H1 (cell line): ENCODE data around the gene PNMA3.

Source experiments
- BRCA1 ChIP-seq: IDR thresholded peaks from 2 replicates; pipeline ENCODE4 v1.6.1; 2012; ENCODE audit warnings: low read depth, low read length, improper control_type of control experiment
- CTCF ChIP-seq, 3 experiments: IDR thresholded peaks; 1 replicate in 2 of 3; 2 replicates in 1 of 3; pipeline versions ENCODE4 v1.5.1 to v1.6.1; 2011; ENCODE audit warnings: low read length in 3 of 3, mild to moderate bottlenecking in 3 of 3, inconsistent platforms in 2 of 3, low read depth in 1 of 3, moderate library complexity in 1 of 3; ENCODE audit not compliant: insufficient read depth in 1 of 3; ENCODE audit errors: control extremely low read depth in 1 of 3
- EGR1 ChIP-seq: IDR thresholded peaks from 2 replicates; pipeline ENCODE4 v1.6.1; 2011; ENCODE audit warnings: low read depth, low read length, borderline replicate concordance
- EP300 ChIP-seq, 2 experiments: IDR thresholded peaks; 1 replicate in 1 of 2; 2 replicates in 1 of 2; pipeline ENCODE4 v1.6.1; 2011 to 2012; ENCODE audit warnings: low read depth in 2 of 2, low read length in 2 of 2, mild to moderate bottlenecking in 2 of 2, borderline replicate concordance in 1 of 2, inconsistent platforms in 1 of 2, moderate library complexity in 1 of 2
- EZH2 ChIP-seq: fragments of 200-600 bp; sonication (generic); IDR thresholded peaks from 2 replicates; pipeline ENCODE4 v1.7.1; 2012; ENCODE audit warnings: low read depth, mild to moderate bottlenecking, moderate library complexity, low read length, inconsistent platforms; ENCODE audit not compliant: severe bottlenecking
- KDM1A ChIP-seq: fragments of 200-600, 300-600 bp; sonication (generic); IDR thresholded peaks from 2 replicates; pipeline ENCODE4 v1.7.1; 2016; ENCODE audit warnings: mild to moderate bottlenecking, low read length, borderline replicate concordance
- POLR2A ChIP-seq, 2 experiments: IDR thresholded peaks; 1 replicate in 1 of 2; 2 replicates in 1 of 2; pipeline ENCODE4 v1.6.1; 2011; ENCODE audit warnings: low read depth in 2 of 2, low read length in 2 of 2, mild to moderate bottlenecking in 2 of 2; ENCODE audit errors: control extremely low read depth in 1 of 2
- POLR2AphosphoS5 ChIP-seq: IDR thresholded peaks from 2 replicates; pipeline ENCODE4 v1.6.1; 2011; ENCODE audit warnings: low read depth, low read length
- RAD21 ChIP-seq, 2 experiments: IDR thresholded peaks in 1 of 2; conservative IDR thresholded peaks in 1 of 2; 2 replicates each; pipeline ENCODE4 v1.6.1; 2011; ENCODE audit warnings: low read depth in 2 of 2, low read length in 2 of 2, improper control_type of control experiment in 1 of 2, inconsistent platforms in 1 of 2, mild to moderate bottlenecking in 1 of 2, moderate library complexity in 1 of 2
- SIX5 ChIP-seq: IDR thresholded peaks from 2 replicates; pipeline ENCODE4 v1.6.1; 2011; ENCODE audit warnings: mild to moderate bottlenecking, low read depth, low read length
- SP1 ChIP-seq: IDR thresholded peaks from 2 replicates; pipeline ENCODE4 v1.6.1; 2011; ENCODE audit warnings: low read depth, low read length
- SUZ12 ChIP-seq: fragments of 200-600 bp; sonication (generic); IDR thresholded peaks from 2 replicates; pipeline ENCODE4 v1.6.1; 2012; ENCODE audit warnings: mild to moderate bottlenecking, inconsistent platforms, low read length, moderate library complexity, mixed read lengths

GRCh38 chrX:153074262-153074899 is 18.1 kb downstream of the PNMA3 start:
- TF ChIP-seq SUZ12 (no peak), CTCF (IDR thresholded peaks at IDR 0.05; ENCODE audit: control extremely low read depth in 1 of 3, insufficient read depth in 1 of 3, low read depth in 1 of 3, low read length in 3 of 3) (no peak), EGR1 (no peak), SP1 (no peak), BRCA1 (no peak), EZH2 (no peak), POLR2A (IDR thresholded peaks at IDR 0.05; ENCODE audit: control extremely low read depth in 1 of 2, low read depth in 2 of 2, low read length in 2 of 2) (no peak), EP300 (IDR thresholded peaks at IDR 0.05; ENCODE audit: borderline replicate concordance in 1 of 2, low read depth in 2 of 2, low read length in 2 of 2) (no peak), RAD21 (IDR thresholded peaks at IDR 0.05 in 1 of 2, conservative IDR thresholded peaks at IDR 0.05 in 1 of 2; ENCODE audit: low read depth in 2 of 2, low read length in 2 of 2) (no peak), POLR2AphosphoS5 (no peak), KDM1A (no peak), SIX5 (no peak)
